SU-DHL-6 (cell line): ENCODE measurements around the gene KREMEN1.

ENCODE experiments used
- CTCF ChIP-seq: fragments of 200-600 bp; sonication (generic); IDR thresholded peaks from one replicate; pipeline ENCODE4 v1.5.1; 2017; ENCODE audit warnings: antibody characterized with exemption, mild to moderate bottlenecking, low read length, moderate library complexity; ENCODE audit not compliant: insufficient read depth, poor library complexity, severe bottlenecking
- EZH2phosphoT487 ChIP-seq: fragments of 200-600 bp; sonication (generic), shearing (Covaris generic); conservative IDR thresholded peaks from 2 replicates; pipeline ENCODE4 v1.6.1; 2018; ENCODE audit warnings: mild to moderate bottlenecking, antibody characterized with exemption, low read length, moderate library complexity, mixed read lengths

GRCh38 chr22:29172216-29172615, 99.4 kb downstream of the KREMEN1 start:
- no peak for TF ChIP-seq EZH2phosphoT487
- no peak for TF ChIP-seq CTCF
